Progenitor cell of endocrine pancreas (in vitro differentiated cells): Measurements from ENCODE around the gene KIF20B. TPM values are rescaled to one million over a fixed set of nuclear protein-coding genes. Genes with fewer than 3 reads are reported as not detected.

Source experiments
- DNase-seq: peaks from one replicate; pipeline ENCODE4 v3.0.0; 2021; ENCODE audit warnings: low spot score; ENCODE audit not compliant: unreplicated experiment
- H3K27ac Mint-ChIP-seq: 2 replicates; pipeline ENCODE4 v1.8.0; 2021; ENCODE audit warnings: mild to moderate bottlenecking, moderate library complexity, mixed read lengths
- H3K27me3 Mint-ChIP-seq: 2 replicates; pipeline ENCODE4 v1.8.0; 2021; ENCODE audit warnings: mixed read lengths
- H3K36me3 Mint-ChIP-seq: 2 replicates; pipeline ENCODE4 v1.8.0; 2022; ENCODE audit warnings: mixed read lengths; ENCODE audit not compliant: insufficient read depth
- H3K4me1 Mint-ChIP-seq: 2 replicates; pipeline ENCODE4 v1.8.0; 2021; ENCODE audit warnings: low read depth, mixed read lengths
- H3K4me3 Mint-ChIP-seq: 2 replicates; pipeline ENCODE4 v1.8.0; 2021; ENCODE audit warnings: low read depth, mild to moderate bottlenecking, moderate library complexity, mixed read lengths
- H3K9me3 Mint-ChIP-seq: 2 replicates; pipeline ENCODE4 v1.8.0; 2021; ENCODE audit warnings: low read depth, mixed read lengths
- total RNA-seq: library from RNA; stranded (reverse); gene quantifications from 2 replicates; pipeline ENCODE4 v1.2.1, GENCODE V29; 2021
- TF ChIP-seq, protein P1 (sequence below): fragments of 200-600 bp; sonication (generic); IDR thresholded peaks from one replicate; pipeline ENCODE4 v1.5.0; 2021; ENCODE audit warnings: antibody characterized with exemption, mild to moderate bottlenecking; ENCODE audit not compliant: unreplicated experiment

Gene KIF20B
- total RNA-seq, 1 donor from 2014 or later, result 27.0 TPM

DNA sequence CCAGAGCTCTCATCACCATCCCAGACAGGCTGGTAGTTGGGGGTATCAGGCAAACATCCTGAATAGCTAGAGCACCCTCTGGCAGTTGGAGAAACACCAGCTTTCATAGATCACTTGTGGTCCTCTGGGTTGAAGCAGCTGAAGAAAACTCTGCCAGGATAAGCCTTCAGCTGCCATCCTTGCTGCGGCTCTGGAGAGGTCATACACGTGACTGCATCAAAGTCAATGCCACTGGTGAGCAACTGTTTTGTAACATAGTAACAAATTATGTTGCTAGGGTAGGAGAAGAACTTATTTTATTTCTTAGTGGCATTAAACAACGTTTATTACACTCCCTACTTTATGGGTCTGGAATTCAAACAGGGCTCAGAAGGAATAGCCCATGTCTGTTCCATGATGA is 37.2 kb upstream of the KIF20B start:
- no peak for DNase-seq
- TF ChIP-seq, protein P1, sequence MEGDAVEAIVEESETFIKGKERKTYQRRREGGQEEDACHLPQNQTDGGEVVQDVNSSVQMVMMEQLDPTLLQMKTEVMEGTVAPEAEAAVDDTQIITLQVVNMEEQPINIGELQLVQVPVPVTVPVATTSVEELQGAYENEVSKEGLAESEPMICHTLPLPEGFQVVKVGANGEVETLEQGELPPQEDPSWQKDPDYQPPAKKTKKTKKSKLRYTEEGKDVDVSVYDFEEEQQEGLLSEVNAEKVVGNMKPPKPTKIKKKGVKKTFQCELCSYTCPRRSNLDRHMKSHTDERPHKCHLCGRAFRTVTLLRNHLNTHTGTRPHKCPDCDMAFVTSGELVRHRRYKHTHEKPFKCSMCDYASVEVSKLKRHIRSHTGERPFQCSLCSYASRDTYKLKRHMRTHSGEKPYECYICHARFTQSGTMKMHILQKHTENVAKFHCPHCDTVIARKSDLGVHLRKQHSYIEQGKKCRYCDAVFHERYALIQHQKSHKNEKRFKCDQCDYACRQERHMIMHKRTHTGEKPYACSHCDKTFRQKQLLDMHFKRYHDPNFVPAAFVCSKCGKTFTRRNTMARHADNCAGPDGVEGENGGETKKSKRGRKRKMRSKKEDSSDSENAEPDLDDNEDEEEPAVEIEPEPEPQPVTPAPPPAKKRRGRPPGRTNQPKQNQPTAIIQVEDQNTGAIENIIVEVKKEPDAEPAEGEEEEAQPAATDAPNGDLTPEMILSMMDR, result no peak
- Mint-ChIP-seq H3K36me3 (no peaks in the 10 kb centered on the region), H3K9me3 (no peaks in the 10 kb centered on the region), H3K27ac (no peak overlapping the region), H3K27me3 (peaks cover 2% of the 10 kb centered on the region), H3K4me3 (no peak overlapping the region), H3K4me1 (no peaks in the 10 kb centered on the region)

- H3K9me3 Mint-ChIP-seq, result no peaks in the 10 kb centered on the region
- no peak overlapping the region for H3K4me3 Mint-ChIP-seq
- no peak for DNase-seq
- no peaks in the 10 kb centered on the region for H3K36me3 Mint-ChIP-seq
- no peaks in the 10 kb centered on the region for H3K4me1 Mint-ChIP-seq
- TF ChIP-seq, protein P1, result no peak
- H3K27ac Mint-ChIP-seq, result no peak overlapping the region
- peaks cover 2% of the 10 kb centered on the region for H3K27me3 Mint-ChIP-seq
These were observed 36.1 kb upstream of the KIF20B start for GRCh38 chr10:89665302-89665701.

DNA sequence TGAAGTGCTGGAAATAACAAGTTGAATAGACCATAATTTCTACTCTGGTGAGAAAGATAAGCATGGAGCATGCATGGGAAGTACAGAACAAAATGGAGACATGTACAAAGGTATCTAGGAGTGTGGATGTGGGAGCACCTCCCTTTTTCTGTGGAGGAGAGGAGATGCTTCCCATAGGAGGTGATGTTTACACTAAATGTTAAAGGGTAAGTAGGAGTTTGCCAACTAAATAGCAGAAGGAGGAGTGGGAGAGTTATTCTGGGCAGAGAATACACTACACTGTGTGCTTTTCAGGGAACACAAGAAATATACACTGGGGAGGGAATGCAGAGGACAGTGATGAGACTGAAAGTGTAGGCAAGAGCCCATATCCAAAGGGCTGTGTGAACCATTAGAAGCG is 35.3 kb upstream of the KIF20B start:
- no peaks in the 10 kb centered on the region for H3K36me3 Mint-ChIP-seq
- DNase-seq, result no peak
- no peaks in the 10 kb centered on the region for H3K4me1 Mint-ChIP-seq
- peaks cover 2% of the 10 kb centered on the region for H3K27me3 Mint-ChIP-seq
- H3K27ac Mint-ChIP-seq, result no peak overlapping the region
- no peaks in the 10 kb centered on the region for H3K9me3 Mint-ChIP-seq
- TF ChIP-seq, protein P1, result no peak
- H3K4me3 Mint-ChIP-seq, result no peak overlapping the region

GRCh38 chr10:89668386-89669071 is 32.9 kb upstream of the KIF20B start:
- Mint-ChIP-seq H3K36me3 (no peaks in the 10 kb centered on the region), H3K27ac (no peak overlapping the region), H3K4me1 (peaks cover 4% of the 10 kb centered on the region), H3K27me3 (peaks cover 2% of the 10 kb centered on the region), H3K4me3 (no peak overlapping the region), H3K9me3 (no peaks in the 10 kb centered on the region)
- no peak for DNase-seq
- TF ChIP-seq, protein P1, result no peak

DNA sequence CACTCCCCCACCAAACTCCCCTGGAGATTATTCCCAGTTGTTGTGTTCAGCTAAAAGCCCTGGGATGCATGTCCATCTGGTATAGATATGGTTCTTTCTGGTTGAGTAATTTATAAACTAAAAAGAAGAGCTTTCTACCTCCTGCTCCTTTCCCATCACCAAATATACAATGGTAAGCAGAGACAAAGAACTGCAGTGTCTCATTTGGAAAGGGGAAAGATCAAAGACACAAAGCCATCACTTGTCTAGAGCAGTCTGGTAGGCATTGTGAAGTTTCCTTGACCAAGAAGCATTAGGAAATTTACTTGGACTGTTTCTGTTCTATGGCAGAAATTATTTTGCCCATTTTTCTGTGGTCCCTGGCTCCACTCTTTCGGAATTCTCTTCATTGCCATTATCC is 31.4 kb upstream of the KIF20B start:
- H3K4me3 Mint-ChIP-seq, result no peak overlapping the region
- DNase-seq, result no peak
- peaks cover 8% of the 10 kb centered on the region for H3K4me1 Mint-ChIP-seq
- H3K36me3 Mint-ChIP-seq, result no peaks in the 10 kb centered on the region
- H3K9me3 Mint-ChIP-seq, result no peaks in the 10 kb centered on the region
- H3K27ac Mint-ChIP-seq, result no peak overlapping the region
- peaks cover 5% of the 10 kb centered on the region for H3K27me3 Mint-ChIP-seq
- TF ChIP-seq, protein P1, result no peak
